ENCODE results near the gene RBM15.

DNA sequence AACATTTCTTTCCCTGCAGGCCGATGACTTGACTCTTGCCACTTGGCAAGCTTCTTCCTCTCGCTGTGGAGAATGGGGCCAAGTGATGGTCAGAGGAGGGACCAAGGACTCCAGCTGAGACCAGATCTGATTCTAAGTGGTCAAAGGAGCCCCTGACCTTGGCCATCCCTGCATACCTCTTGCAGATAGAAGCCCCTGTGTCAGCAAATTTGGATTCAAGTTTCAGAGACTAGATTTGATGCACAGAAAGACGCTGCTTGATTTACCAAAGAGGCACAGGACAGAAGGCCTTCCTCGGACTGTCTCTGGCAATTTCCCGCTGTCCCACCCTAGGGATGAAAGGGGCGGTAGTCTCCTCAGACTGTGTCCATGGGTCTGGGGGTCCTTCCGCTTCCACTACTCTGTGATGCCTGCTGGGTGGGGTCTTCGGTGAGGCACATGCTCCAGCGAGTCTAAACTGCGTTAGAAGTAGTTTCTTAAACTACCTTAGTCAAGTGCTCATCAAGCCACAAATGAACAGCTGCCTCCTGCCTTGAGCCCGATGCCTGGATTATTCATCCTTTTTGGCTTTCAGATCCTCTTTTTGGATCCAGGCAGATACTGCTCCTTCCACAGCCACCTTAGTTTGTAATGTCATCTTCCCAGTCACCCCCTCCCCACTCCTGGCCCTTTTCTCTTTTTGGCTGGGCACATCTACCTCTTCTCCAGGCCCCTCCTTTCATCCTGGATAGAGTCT is 31.8 kb upstream of the RBM15 start:
- TF ChIP-seq, protein P1, sequence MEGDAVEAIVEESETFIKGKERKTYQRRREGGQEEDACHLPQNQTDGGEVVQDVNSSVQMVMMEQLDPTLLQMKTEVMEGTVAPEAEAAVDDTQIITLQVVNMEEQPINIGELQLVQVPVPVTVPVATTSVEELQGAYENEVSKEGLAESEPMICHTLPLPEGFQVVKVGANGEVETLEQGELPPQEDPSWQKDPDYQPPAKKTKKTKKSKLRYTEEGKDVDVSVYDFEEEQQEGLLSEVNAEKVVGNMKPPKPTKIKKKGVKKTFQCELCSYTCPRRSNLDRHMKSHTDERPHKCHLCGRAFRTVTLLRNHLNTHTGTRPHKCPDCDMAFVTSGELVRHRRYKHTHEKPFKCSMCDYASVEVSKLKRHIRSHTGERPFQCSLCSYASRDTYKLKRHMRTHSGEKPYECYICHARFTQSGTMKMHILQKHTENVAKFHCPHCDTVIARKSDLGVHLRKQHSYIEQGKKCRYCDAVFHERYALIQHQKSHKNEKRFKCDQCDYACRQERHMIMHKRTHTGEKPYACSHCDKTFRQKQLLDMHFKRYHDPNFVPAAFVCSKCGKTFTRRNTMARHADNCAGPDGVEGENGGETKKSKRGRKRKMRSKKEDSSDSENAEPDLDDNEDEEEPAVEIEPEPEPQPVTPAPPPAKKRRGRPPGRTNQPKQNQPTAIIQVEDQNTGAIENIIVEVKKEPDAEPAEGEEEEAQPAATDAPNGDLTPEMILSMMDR (IDR thresholded peaks at IDR 0.05), result no peak
- no peak for TF ChIP-seq POLR2A (IDR thresholded peaks at IDR 0.05)
